A375 (cell line): Measurements from ENCODE around the gene HSPE1. TPM values are rescaled to one million over a fixed set of nuclear protein-coding genes. Genes with fewer than 3 reads are reported as not detected.

ENCODE experiments used
- small RNA-seq: library from RNA; depleted of rRNA; stranded (forward); fragments of <200 nt; gene quantifications from one replicate; pipeline ENCODE3, GENCODE V24; 2014
- total RNA-seq: library from RNA; depleted of rRNA; stranded (reverse); fragments of >200 nt; shearing (Covaris generic); gene quantifications from 2 replicates; pipeline ENCODE4 v1.2.3, GENCODE V29; 2014; rRNA removed

HSPE1 gene
- total RNA-seq, result 188 and 208 TPM in 2 replicates

DNA sequence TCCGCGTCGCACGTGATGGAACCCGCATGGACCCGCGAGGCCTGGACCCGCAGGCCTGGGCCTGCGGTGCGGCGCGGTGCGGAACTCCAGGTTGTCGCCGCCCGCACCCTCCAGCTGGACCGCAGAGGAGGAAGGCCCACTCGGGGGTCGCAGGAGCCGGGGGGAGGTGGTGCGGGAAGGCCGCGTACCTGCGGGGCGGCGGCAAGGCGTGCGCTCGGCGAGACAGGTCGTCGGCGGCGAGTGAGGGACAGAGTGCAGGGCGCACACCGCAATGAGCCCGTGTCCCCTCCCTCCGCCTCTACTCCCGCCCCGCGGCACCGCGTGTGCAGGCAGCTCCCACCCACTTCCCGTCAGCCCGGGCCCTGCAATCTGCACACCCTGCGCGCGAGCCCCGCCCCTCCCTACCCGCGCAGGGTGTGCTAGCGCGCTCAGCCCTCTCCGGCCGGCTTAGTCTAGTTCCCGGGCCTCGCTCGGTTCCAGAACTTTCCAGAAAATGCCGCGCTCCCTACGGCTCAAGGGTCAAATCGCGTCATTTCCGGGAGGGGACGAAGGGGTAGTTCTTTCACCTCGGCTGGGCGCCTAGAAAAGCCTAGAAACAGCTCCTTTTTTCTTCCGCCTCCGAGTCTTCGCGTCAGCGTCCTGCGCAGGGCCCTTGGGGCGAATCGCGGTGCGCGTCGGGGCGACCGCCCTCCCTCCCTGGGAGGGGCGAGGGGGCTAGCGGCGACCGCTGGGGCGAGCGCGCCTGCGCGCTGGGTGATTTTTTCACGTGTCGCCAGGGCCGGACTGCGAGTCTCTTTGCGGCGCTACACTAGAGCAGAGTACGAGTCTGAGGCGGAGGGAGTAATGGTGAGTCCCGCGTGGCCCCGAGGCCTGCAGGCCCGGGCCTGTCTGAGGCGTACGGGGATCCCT, at the start of gene HSPE1, which contains the start of gene HSPD1:
Gene HSPE1, plus strand, starts transcription at position 786 of the 909 bp plus-strand sequence. Its CDS starts 58 bp downstream, at position 844.
Gene HSPD1, minus strand, starts transcription at position 247 of the 909 bp plus-strand sequence. CDS start 992 bp downstream, outside the sequence.

DNA sequence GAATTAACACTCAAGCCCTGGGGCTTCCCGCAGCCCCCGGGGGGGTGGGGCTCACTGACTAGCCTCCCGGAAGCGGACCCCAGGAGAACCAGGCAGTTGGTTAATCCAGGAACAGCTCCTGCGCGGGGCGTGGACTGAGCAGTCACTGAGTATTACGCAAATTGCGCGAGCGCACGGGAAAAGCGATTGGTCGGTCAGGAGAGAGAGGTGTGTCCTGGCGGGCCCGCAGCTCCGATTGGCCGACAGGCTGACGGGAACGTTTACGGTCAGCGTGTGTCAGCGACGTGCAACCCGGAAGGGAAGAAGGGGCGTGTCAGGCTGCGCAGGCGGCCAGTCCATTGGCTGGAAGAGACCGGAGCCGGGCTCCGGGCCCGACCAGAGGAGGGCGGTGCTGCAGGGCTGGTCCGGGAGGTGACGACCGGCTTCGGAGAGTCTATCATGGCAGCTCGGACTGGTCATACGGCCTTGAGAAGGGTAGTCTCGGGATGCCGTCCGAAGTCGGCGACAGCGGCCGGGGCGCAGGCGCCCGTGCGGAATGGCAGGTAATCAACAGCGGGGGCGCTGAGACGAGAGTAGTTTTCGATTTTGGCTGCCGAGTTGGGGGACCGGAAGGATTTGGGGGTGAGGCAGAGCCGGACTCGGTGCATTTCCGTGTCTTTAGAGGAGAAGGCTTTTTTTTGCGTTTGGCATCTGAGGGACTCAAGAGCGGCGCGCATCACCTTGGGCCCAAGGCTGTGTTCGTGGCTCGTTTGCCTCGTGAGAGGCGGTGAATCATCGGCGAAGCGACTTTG, 46.9 kb upstream of the HSPE1 start, which contains the start of gene COQ10B:
Gene COQ10B, plus strand, starts transcription at position 430 of the 791 bp plus-strand sequence. Its CDS starts 9 bp downstream, at position 439.

DNA sequence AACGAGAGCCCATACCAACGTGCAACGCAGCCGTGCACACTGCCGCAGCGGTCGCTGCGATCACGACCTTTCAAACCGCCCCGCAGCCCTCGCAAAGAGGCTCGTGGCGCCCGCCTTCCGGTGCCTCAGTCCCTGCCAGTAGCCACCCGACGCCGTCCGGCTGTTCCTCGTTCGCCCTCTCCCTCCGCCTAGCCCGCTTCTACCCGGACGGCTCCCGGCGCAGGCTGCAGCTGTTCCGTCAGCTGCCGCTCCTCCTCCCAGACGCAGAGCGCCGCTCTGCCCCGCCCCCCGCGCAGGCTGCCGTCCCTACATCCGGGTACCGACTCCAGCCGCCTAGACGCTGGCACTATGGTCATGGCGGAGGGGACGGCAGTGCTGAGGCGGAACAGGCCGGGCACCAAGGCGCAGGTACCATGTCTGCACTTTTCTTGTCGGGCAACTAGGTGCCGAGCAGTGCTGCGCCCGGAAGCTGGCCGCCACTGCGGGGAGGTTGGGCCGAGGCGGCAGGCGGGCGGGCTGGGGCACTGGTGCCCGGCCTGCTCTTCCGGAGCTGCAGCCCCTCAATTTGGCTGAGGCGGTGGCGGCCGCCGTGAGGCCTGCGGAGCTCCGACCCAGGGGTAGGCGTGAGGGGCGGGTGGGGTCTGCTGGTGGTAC, 15.7 kb downstream of the HSPE1 start, which contains the start of gene MOB4:
Gene MOB4, plus strand, starts transcription at position 328 of the 654 bp plus-strand sequence. Its CDS starts 21 bp downstream, at position 349.

Small RNAs within 50 kb of the gene (small RNA-seq; reads per million reads assigned to genes)
- not detected for gene AC020550.1

Other genes starting within 250 kb of the HSPE1 start
- gene ANKRD44, start 189.6 kb upstream of the HSPE1 start, total RNA-seq, result 5.2 and 18.2 TPM in 2 replicates
- gene SF3B1, start 65.4 kb upstream of the HSPE1 start, total RNA-seq, result 117 and 137 TPM in 2 replicates
- gene COQ10B, start 46.8 kb upstream of the HSPE1 start, total RNA-seq, result 14.6 and 17.1 TPM in 2 replicates
- 308 and 401 TPM in 2 replicates for gene HSPD1, start 539 bp upstream of the HSPE1 start, total RNA-seq
- gene MOB4, start 15.7 kb downstream of the HSPE1 start, total RNA-seq, result 14.8 and 21.1 TPM in 2 replicates
- gene RFTN2, start 175.2 kb downstream of the HSPE1 start, total RNA-seq, result 0.88 and 2.3 TPM in 2 replicates
- gene MARS2, start 205.0 kb downstream of the HSPE1 start, total RNA-seq, result 6.6 and 7.1 TPM in 2 replicates